Measurements from ENCODE around the gene DNAJC5G.

DNAJC5G gene

DNA sequence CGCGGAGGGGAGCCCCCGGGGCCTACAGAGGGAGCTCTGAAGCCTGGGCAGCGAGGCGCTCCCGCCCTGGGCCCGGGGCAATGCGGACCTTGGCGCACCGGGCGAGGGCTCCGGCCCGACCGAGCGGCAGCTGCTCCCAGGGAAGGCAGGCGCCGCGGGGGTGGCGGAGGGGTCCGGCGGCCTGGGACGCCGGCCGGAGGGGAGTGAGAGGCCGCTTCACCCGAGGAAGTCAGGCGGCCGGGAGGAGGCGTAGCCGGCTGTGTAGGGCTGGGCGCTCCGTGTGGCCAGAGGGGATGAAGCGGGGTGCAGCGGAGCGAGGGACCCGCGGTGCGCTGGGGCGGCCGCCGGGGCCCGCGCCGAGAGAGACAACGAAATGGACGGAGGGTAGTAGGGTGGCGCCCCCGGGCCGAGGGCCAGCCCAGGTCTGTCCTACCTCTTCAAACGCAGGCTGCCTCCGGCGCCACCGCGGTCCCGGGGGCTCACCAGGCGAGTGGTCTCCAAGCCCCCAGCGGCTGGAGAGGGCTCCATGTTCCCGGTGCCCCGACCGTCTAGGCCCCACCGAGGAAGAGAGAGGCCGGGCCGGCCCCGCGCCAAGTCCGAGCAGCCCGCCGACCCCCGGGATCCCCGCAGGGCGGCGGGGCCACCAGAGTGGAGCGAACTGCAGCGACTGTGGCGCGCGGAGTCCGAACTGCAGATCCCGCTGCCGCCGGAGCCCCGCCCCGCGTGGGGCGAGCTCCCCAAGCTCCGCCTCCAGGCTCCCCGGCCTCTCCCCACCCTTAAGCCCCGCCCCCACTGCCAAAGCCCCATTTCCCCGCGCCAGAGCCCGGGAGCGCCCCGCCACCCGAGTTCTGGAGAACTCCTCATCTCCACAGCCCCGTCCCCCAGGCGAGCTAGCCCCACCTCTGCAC, 12.6 kb upstream of the DNAJC5G start, which contains the start of gene SLC30A3 (continued):
- no peak for TF ChIP-seq ZNF501 (tag by site-specific recombination; IDR thresholded peaks at IDR 0.05)
- no peak for TF ChIP-seq ZNF19 (tag by site-specific recombination; IDR thresholded peaks at IDR 0.05; ENCODE audit: low read depth)
- TF ChIP-seq ZFP37 (tag by site-specific recombination; IDR thresholded peaks at IDR 0.05): no peak
- TF ChIP-seq ZSCAN16 (tag by site-specific recombination; IDR thresholded peaks at IDR 0.05): no peak
- TF ChIP-seq ZNF843 (tag by site-specific recombination; IDR thresholded peaks at IDR 0.05): no peak
- TF ChIP-seq, protein P1, sequence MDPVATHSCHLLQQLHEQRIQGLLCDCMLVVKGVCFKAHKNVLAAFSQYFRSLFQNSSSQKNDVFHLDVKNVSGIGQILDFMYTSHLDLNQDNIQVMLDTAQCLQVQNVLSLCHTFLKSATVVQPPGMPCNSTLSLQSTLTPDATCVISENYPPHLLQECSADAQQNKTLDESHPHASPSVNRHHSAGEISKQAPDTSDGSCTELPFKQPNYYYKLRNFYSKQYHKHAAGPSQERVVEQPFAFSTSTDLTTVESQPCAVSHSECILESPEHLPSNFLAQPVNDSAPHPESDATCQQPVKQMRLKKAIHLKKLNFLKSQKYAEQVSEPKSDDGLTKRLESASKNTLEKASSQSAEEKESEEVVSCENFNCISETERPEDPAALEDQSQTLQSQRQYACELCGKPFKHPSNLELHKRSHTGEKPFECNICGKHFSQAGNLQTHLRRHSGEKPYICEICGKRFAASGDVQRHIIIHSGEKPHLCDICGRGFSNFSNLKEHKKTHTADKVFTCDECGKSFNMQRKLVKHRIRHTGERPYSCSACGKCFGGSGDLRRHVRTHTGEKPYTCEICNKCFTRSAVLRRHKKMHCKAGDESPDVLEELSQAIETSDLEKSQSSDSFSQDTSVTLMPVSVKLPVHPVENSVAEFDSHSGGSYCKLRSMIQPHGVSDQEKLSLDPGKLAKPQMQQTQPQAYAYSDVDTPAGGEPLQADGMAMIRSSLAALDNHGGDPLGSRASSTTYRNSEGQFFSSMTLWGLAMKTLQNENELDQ (tag by site-specific recombination; IDR thresholded peaks at IDR 0.05; ENCODE audit: low read depth): no peak
- no peak for TF ChIP-seq MYNN (tag by site-specific recombination; IDR thresholded peaks at IDR 0.05; ENCODE audit: borderline replicate concordance)
- no peak for TF ChIP-seq ZNF266 (tag by site-specific recombination; IDR thresholded peaks at IDR 0.05; ENCODE audit: low read depth)
- no peak for TF ChIP-seq ZNF747 (tag by site-specific recombination; IDR thresholded peaks at IDR 0.05)
- TF ChIP-seq GLIS1 (tag by site-specific recombination; IDR thresholded peaks at IDR 0.05): peak; percentile 9; the same call in 1 of the 2 replicates
- no peak for TF ChIP-seq ZNF610 (tag by site-specific recombination; IDR thresholded peaks at IDR 0.05; ENCODE audit: borderline replicate concordance)
- TF ChIP-seq, protein P2, sequence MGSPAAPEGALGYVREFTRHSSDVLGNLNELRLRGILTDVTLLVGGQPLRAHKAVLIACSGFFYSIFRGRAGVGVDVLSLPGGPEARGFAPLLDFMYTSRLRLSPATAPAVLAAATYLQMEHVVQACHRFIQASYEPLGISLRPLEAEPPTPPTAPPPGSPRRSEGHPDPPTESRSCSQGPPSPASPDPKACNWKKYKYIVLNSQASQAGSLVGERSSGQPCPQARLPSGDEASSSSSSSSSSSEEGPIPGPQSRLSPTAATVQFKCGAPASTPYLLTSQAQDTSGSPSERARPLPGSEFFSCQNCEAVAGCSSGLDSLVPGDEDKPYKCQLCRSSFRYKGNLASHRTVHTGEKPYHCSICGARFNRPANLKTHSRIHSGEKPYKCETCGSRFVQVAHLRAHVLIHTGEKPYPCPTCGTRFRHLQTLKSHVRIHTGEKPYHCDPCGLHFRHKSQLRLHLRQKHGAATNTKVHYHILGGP (tag by site-specific recombination; IDR thresholded peaks at IDR 0.05): no peak
- TF ChIP-seq KLF10 (tag by site-specific recombination; IDR thresholded peaks at IDR 0.05): no peak
- no peak for TF ChIP-seq ZNF174 (tag by site-specific recombination; IDR thresholded peaks at IDR 0.05)
- TF ChIP-seq, protein P3, sequence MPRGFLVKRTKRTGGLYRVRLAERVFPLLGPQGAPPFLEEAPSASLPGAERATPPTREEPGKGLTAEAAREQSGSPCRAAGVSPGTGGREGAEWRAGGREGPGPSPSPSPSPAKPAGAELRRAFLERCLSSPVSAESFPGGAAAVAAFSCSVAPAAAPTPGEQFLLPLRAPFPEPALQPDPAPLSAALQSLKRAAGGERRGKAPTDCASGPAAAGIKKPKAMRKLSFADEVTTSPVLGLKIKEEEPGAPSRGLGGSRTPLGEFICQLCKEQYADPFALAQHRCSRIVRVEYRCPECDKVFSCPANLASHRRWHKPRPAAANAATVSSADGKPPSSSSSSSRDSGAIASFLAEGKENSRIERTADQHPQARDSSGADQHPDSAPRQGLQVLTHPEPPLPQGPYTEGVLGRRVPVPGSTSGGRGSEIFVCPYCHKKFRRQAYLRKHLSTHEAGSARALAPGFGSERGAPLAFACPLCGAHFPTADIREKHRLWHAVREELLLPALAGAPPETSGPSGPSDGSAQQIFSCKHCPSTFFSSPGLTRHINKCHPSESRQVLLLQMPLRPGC (tag by site-specific recombination; IDR thresholded peaks at IDR 0.05): no peak
- peak; percentile 58; the same call in 1 of the 2 replicates for TF ChIP-seq ZEB2 (tag by site-specific recombination; IDR thresholded peaks at IDR 0.05)
- TF ChIP-seq SP2 (tag by site-specific recombination; IDR thresholded peaks at IDR 0.05): peak; percentile 76
- no peak for TF ChIP-seq ZNF311 (tag by site-specific recombination; IDR thresholded peaks at IDR 0.05; ENCODE audit: borderline replicate concordance)
- no peak for TF ChIP-seq ZSCAN30 (tag by site-specific recombination; IDR thresholded peaks at IDR 0.05)
- TF ChIP-seq, protein P4, sequence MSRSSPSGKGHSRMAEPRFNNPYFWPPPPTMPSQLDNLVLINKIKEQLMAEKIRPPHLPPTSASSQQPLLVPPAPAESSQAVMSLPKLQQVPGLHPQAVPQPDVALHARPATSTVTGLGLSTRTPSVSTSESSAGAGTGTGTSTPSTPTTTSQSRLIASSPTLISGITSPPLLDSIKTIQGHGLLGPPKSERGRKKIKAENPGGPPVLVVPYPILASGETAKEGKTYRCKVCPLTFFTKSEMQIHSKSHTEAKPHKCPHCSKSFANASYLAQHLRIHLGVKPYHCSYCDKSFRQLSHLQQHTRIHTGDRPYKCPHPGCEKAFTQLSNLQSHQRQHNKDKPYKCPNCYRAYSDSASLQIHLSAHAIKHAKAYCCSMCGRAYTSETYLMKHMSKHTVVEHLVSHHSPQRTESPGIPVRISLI (tag by site-specific recombination; IDR thresholded peaks at IDR 0.05): no peak
- TF ChIP-seq ZNF341 (tag by site-specific recombination; IDR thresholded peaks at IDR 0.05; ENCODE audit: low read depth): no peak
- no peak; the same call in 1 of the 2 replicates for TF ChIP-seq ZIC2 (tag by site-specific recombination; IDR thresholded peaks at IDR 0.05)
- TF ChIP-seq, protein P5, sequence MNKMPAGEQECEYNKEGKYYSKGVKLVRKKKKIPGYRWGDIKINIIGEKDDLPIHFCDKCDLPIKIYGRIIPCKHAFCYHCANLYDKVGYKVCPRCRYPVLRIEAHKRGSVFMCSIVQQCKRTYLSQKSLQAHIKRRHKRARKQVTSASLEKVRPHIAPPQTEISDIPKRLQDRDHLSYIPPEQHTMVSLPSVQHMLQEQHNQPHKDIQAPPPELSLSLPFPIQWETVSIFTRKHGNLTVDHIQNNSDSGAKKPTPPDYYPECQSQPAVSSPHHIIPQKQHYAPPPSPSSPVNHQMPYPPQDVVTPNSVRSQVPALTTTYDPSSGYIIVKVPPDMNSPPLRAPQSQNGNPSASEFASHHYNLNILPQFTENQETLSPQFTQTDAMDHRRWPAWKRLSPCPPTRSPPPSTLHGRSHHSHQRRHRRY (tag by site-specific recombination; IDR thresholded peaks at IDR 0.05): no peak
- TF ChIP-seq MZF1 (tag by site-specific recombination; IDR thresholded peaks at IDR 0.05; ENCODE audit: borderline replicate concordance): no peak
- TF ChIP-seq ZBTB17 (tag by site-specific recombination; IDR thresholded peaks at IDR 0.05): peak; percentile 56
- no peak for TF ChIP-seq GLI2 (tag by site-specific recombination; IDR thresholded peaks at IDR 0.05; ENCODE audit: borderline replicate concordance, low read depth)
- no peak for TF ChIP-seq ZNF416 (tag by site-specific recombination; IDR thresholded peaks at IDR 0.05)
- no peak for TF ChIP-seq ZNF707 (tag by site-specific recombination; IDR thresholded peaks at IDR 0.05)
- TF ChIP-seq TRIM28 (IDR thresholded peaks at IDR 0.05; ENCODE audit: borderline replicate concordance, low read length): no peak
- no peak for TF ChIP-seq YY2 (tag by site-specific recombination; IDR thresholded peaks at IDR 0.05)
- no peak for TF ChIP-seq ZNF521 (tag by site-specific recombination; IDR thresholded peaks at IDR 0.05)
- TF ChIP-seq ZSCAN23 (tag by site-specific recombination; IDR thresholded peaks at IDR 0.05): no peak
- no peak for TF ChIP-seq ZNF529 (tag by site-specific recombination; IDR thresholded peaks at IDR 0.05; ENCODE audit: insufficient replicate concordance)
- TF ChIP-seq ZNF391 (tag by site-specific recombination; IDR thresholded peaks at IDR 0.05; ENCODE audit: borderline replicate concordance, low read depth): no peak

Data from HEK293 (cell line).